GM12892 (cell line): ENCODE data around the gene SEC24C.

Experiments
- POLR2A ChIP-seq: IDR thresholded peaks from 2 replicates; pipeline ENCODE4 v1.6.1; 2011; ENCODE audit warnings: low read depth, low read length, control low read depth
- POLR2AphosphoS5 ChIP-seq: IDR thresholded peaks from 2 replicates; pipeline ENCODE4 v1.6.1; 2011; ENCODE audit warnings: low read depth, low read length, control low read depth
- TAF1 ChIP-seq: IDR thresholded peaks from 2 replicates; pipeline ENCODE4 v1.6.1; 2011; ENCODE audit warnings: low read depth, mild to moderate bottlenecking, control low read depth, low read length, borderline replicate concordance

- TF ChIP-seq POLR2AphosphoS5, result 0 out of 2 replicates have a peak, but pooled peaks have one; percentile 11
- TF ChIP-seq POLR2A, result 0 out of 2 replicates have a peak, but pooled peaks have one; percentile 7
- TF ChIP-seq TAF1, result no peak
Observed at GRCh38 chr10:73802276-73802991, 58.3 kb downstream of the SEC24C start.
